ENCODE data around the gene SDF2L1. TPM values are rescaled to one million over a fixed set of nuclear protein-coding genes. Genes with fewer than 3 reads are reported as not detected.
"Not testable (repeated sequence)": the region's sequence is repeated elsewhere in the genome, so short reads cannot be mapped to it uniquely, and the experiment has no call there.

Gene SDF2L1
- total RNA-seq, 1 experiment from 2014 or later: 87.0 TPM

GRCh38 chr22:21690401-21690801, 48.3 kb downstream of the SDF2L1 start:
- no peak overlapping the region for H3K27ac Mint-ChIP-seq (ENCODE audit: unreplicated experiment)
- no TSS peak for BruUV-seq (replicated peaks)
- peaks cover 60% of the 10 kb centered on the region for H3K36me3 Mint-ChIP-seq (ENCODE audit: insufficient read depth, unreplicated experiment)
- DNase-seq: no peak
- no peaks in the 10 kb centered on the region for H3K27me3 Mint-ChIP-seq (ENCODE audit: unreplicated experiment)
- TF ChIP-seq CTCF (IDR thresholded peaks at IDR 0.05; ENCODE audit: unreplicated experiment): no peak
- CTCF ChIA-PET: interaction anchor here (0.6 kb wide), 1 partner anchor 44 kb away, joined by 3 read pairs; no protein-coding TSS in a partner anchor
- no peaks in the 10 kb centered on the region for H3K9me3 Mint-ChIP-seq (ENCODE audit: low read depth, unreplicated experiment)
- H3K4me1 Mint-ChIP-seq (ENCODE audit: low read depth, unreplicated experiment): no peaks in the 10 kb centered on the region
- no peak overlapping the region for H3K4me3 Mint-ChIP-seq (ENCODE audit: low read depth, unreplicated experiment)
- intact Hi-C loops (cut with micrococcal nuclease; ENCODE audit: unreplicated experiment): no loop called here

- BruUV-seq (replicated peaks): no TSS peak
- intact Hi-C loops (cut with micrococcal nuclease; ENCODE audit: unreplicated experiment): no loop called here
- H3K27me3 Mint-ChIP-seq (ENCODE audit: unreplicated experiment): no peaks in the 10 kb centered on the region
- H3K4me1 Mint-ChIP-seq (ENCODE audit: low read depth, unreplicated experiment): no peaks in the 10 kb centered on the region
- H3K36me3 Mint-ChIP-seq (ENCODE audit: insufficient read depth, unreplicated experiment): peaks cover 65% of the 10 kb centered on the region
- CTCF ChIA-PET: interaction anchor here (0.5 to 0.7 kb wide), 2 partner anchors 17 to 88 kb away, joined by 3 to 6 read pairs; no protein-coding TSS in a partner anchor
- TF ChIP-seq CTCF (IDR thresholded peaks at IDR 0.05; ENCODE audit: unreplicated experiment): no peak
- DNase-seq: no peak
- H3K27ac Mint-ChIP-seq (ENCODE audit: unreplicated experiment): no peak overlapping the region
- no peak overlapping the region for H3K4me3 Mint-ChIP-seq (ENCODE audit: low read depth, unreplicated experiment)
- no peaks in the 10 kb centered on the region for H3K9me3 Mint-ChIP-seq (ENCODE audit: low read depth, unreplicated experiment)
Measured at GRCh38 chr22:21691816-21692215, 49.7 kb downstream of the SDF2L1 start.

GRCh38 chr22:21692856-21693255, 50.8 kb downstream of the SDF2L1 start:
- H3K4me3 Mint-ChIP-seq (ENCODE audit: low read depth, unreplicated experiment); DNase-seq; BruUV-seq (replicated peaks); CTCF ChIA-PET; H3K27me3 Mint-ChIP-seq (ENCODE audit: unreplicated experiment); H3K4me1 Mint-ChIP-seq (ENCODE audit: low read depth, unreplicated experiment); H3K27ac Mint-ChIP-seq (ENCODE audit: unreplicated experiment); H3K9me3 Mint-ChIP-seq (ENCODE audit: low read depth, unreplicated experiment); intact Hi-C loops (cut with micrococcal nuclease; ENCODE audit: unreplicated experiment): not testable (repeated sequence)
- H3K36me3 Mint-ChIP-seq (ENCODE audit: insufficient read depth, unreplicated experiment): peaks cover 64% of the 10 kb centered on the region

- TF ChIP-seq CTCF (IDR thresholded peaks at IDR 0.05; ENCODE audit: unreplicated experiment): no peak
- Mint-ChIP-seq H3K27ac (ENCODE audit: unreplicated experiment) (no peak overlapping the region), H3K36me3 (ENCODE audit: insufficient read depth, unreplicated experiment) (peaks cover 60% of the 10 kb centered on the region), H3K27me3 (ENCODE audit: unreplicated experiment) (no peaks in the 10 kb centered on the region), H3K4me3 (ENCODE audit: low read depth, unreplicated experiment) (no peak overlapping the region), H3K4me1 (ENCODE audit: low read depth, unreplicated experiment) (no peaks in the 10 kb centered on the region), H3K9me3 (ENCODE audit: low read depth, unreplicated experiment) (no peaks in the 10 kb centered on the region)
- intact Hi-C loops (cut with micrococcal nuclease; ENCODE audit: unreplicated experiment): no loop called here
- DNase-seq: no peak
- no TSS peak for BruUV-seq (replicated peaks)
- CTCF ChIA-PET: interaction anchor here (0.5 kb wide), 1 partner anchor 31 kb away, joined by 3 read pairs; no protein-coding TSS in a partner anchor
Measured at GRCh38 chr22:21693333-21693998, 51.4 kb downstream of the SDF2L1 start.

Small RNA genes lying within 50 kb of the gene (microRNA-seq; reads per million reads assigned to microRNA genes)
- gene MIR130B (5,175 reads per million, percentile 92 among the genes with 10 or more reads in this experiment), gene MIR301B (254 reads per million, percentile 73 among the genes with 10 or more reads in this experiment)

Other genes with a start within 250 kb of the SDF2L1 start
- gene HIC2, start 224.9 kb upstream of the SDF2L1 start, total RNA-seq (2022): 7.7 and 8.2 TPM in 2 replicates
- gene TMEM191C, start 174.9 kb upstream of the SDF2L1 start, total RNA-seq (2022): 2.2 and 2.6 TPM in 2 replicates
- gene RIMBP3C, start 90.8 kb upstream of the SDF2L1 start, total RNA-seq (2022): 0.17 TPM in 1 of 2 replicates, not detected in the other
- 65.8 and 66.6 TPM in 2 replicates for gene UBE2L3, start 74.6 kb upstream of the SDF2L1 start, total RNA-seq (2022)
- 57.9 and 64.2 TPM in 2 replicates for gene YDJC, start 12.3 kb upstream of the SDF2L1 start, total RNA-seq (2022)
- gene CCDC116, start 9.5 kb upstream of the SDF2L1 start, total RNA-seq (2022): 0.17 TPM in 1 of 2 replicates, not detected in the other
- gene PPIL2, start 23.7 kb downstream of the SDF2L1 start, total RNA-seq (2022): 46.9 and 50.5 TPM in 2 replicates
- 1.7 and 3.3 TPM in 2 replicates for gene YPEL1, start 93.5 kb downstream of the SDF2L1 start, total RNA-seq (2022)
- 144 and 157 TPM in 2 replicates for gene MAPK1, start 225.3 kb downstream of the SDF2L1 start, total RNA-seq (2022)

Data from Calu3 (cell line).